Gastroesophageal sphincter (tissue), 4 donors: ENCODE data around the gene SPATA9. TPM values are rescaled to one million over a fixed set of nuclear protein-coding genes. Genes with fewer than 3 reads are reported as not detected.

Experiments
- ATAC-seq: fragments of 150-250 bp; one replicate; pipeline ENCODE4 v1.9.1; 2016; ENCODE audit warnings: mild to moderate bottlenecking, moderate library complexity
- H3K27ac ChIP-seq, 4 donors: fragments of 200-600 bp; sonication (generic) in 3 of 4; 1 replicate in 3 of 4; 2 replicates in 1 of 4; pipeline ENCODE4 v1.5.1; 2016 to 2019
- H3K27me3 ChIP-seq: fragments of 200-600 bp; sonication (generic); one replicate; pipeline ENCODE4 v1.5.1; 2019
- H3K36me3 ChIP-seq, 2 donors: fragments of 200-600 bp; sonication (generic); one replicate each; pipeline ENCODE4 v1.5.1; 2019; ENCODE audit warnings: control low read depth in 1 of 2
- H3K4me1 ChIP-seq, 3 donors: fragments of 200-600 bp; sonication (generic); 1 replicate in 2 of 3; 2 replicates in 1 of 3; pipeline ENCODE4 v1.5.1; 2016 to 2019; ENCODE audit warnings: control low read depth in 2 of 3
- H3K4me3 ChIP-seq, 2 donors: fragments of 200-600 bp; sonication (generic); one replicate each; pipeline ENCODE4 v1.5.1; 2019; ENCODE audit warnings: mild to moderate bottlenecking in 1 of 2, moderate library complexity in 1 of 2
- H3K9me3 ChIP-seq, 3 donors: fragments of 200-600 bp; sonication (generic); one replicate each; pipeline ENCODE4 v1.5.1; 2017 to 2019; ENCODE audit warnings: control low read depth in 2 of 3
- CTCF ChIP-seq, 4 experiments: fragments of 200-600 bp in 2 of 4; fragments of 450-650 bp in 2 of 4; sonication (generic) in 1 of 4; IDR thresholded peaks; one replicate each; pipeline ENCODE4 v1.5.1; 2017 to 2019; ENCODE audit warnings: antibody characterized with exemption in 4 of 4, mild to moderate bottlenecking in 2 of 4, moderate library complexity in 2 of 4
- EP300 ChIP-seq: sonication (generic); formaldehyde crosslinking; IDR thresholded peaks from one replicate; pipeline ENCODE4 v1.6.1; 2017; ENCODE audit warnings: antibody characterized with exemption, mild to moderate bottlenecking
- POLR2A ChIP-seq, 2 donors: fragments of 450-650 bp; IDR thresholded peaks; one replicate each; pipeline ENCODE4 v1.6.1; 2017; ENCODE audit warnings: antibody characterized with exemption in 2 of 2, mild to moderate bottlenecking in 2 of 2, moderate library complexity in 1 of 2
- POLR2AphosphoS5 ChIP-seq: sonication (generic); formaldehyde crosslinking; IDR thresholded peaks from one replicate; pipeline ENCODE4 v1.6.1; 2017; ENCODE audit warnings: antibody characterized with exemption
- WGBS, 2 donors: methylation state at CpG; one replicate each; pipeline ENCODE4 v1.1.5; 2018; ENCODE audit warnings: low coverage in 1 of 2; 5-methylcytosine and 5-hydroxymethylcytosine counted together
- total RNA-seq, 4 donors: library from RNA; depleted of rRNA; stranded (reverse); fragments of >200 nt; gene quantifications; one replicate each; pipeline ENCODE4 v1.1.0, GENCODE V29; 2016

Gene SPATA9
- total RNA-seq, 4 donors from 2014 or later = 0.27 TPM; not detected in 3

- H3K27ac ChIP-seq = peak overlapping the region in 3 of 4 donors; percentile 10 to 84 (median 73)
- no peak for TF ChIP-seq CTCF (IDR thresholded peaks at IDR 0.05)
- TF ChIP-seq POLR2A (IDR thresholded peaks at IDR 0.05) = no peak
- TF ChIP-seq EP300 = no peak
- TF ChIP-seq POLR2AphosphoS5 = no peak
- WGBS, 2 donors = 89 to 91% methylated on average over 3 of the region's 3 CpGs
- H3K9me3 ChIP-seq = no peaks in the 10 kb centered on the region
- no peak for ATAC-seq
- no peak overlapping the region for H3K4me3 ChIP-seq
- H3K36me3 ChIP-seq = no peaks in the 10 kb centered on the region
- H3K4me1 ChIP-seq = peaks cover 3 to 23% (median 13%) of the 10 kb centered on the region in 3 donors
- no peaks in the 10 kb centered on the region for H3K27me3 ChIP-seq
Observed at GRCh38 chr5:95670568-95670967, 12.2 kb downstream of the SPATA9 start.

GRCh38 chr5:95669985-95670384 lies 12.8 kb downstream of the SPATA9 start:
- ATAC-seq = no peak
- H3K27ac ChIP-seq = peak overlapping the region; percentile 10 to 84 (median 71)
- peaks cover 3 to 25% (median 13%) of the 10 kb centered on the region in 3 donors for H3K4me1 ChIP-seq
- no peak overlapping the region for H3K4me3 ChIP-seq
- no peaks in the 10 kb centered on the region for H3K36me3 ChIP-seq
- H3K9me3 ChIP-seq = no peaks in the 10 kb centered on the region
- TF ChIP-seq POLR2A (IDR thresholded peaks at IDR 0.05) (no peak), POLR2AphosphoS5 (no peak), EP300 (no peak), CTCF (IDR thresholded peaks at IDR 0.05) (no peak)
- WGBS, 2 donors = 75 to 94% methylated on average over 5 of the region's 5 CpGs
- H3K27me3 ChIP-seq = no peaks in the 10 kb centered on the region

- no peaks in the 10 kb centered on the region for H3K36me3 ChIP-seq
- H3K9me3 ChIP-seq = no peaks in the 10 kb centered on the region
- H3K4me1 ChIP-seq = peaks cover 3 to 30% (median 13%) of the 10 kb centered on the region in 3 donors
- WGBS, 2 donors = 36 to 73% methylated on average over 2 to 3 of the region's 4 CpGs
- no peaks in the 10 kb centered on the region for H3K27me3 ChIP-seq
- peak overlapping the region in 3 of 4 donors; percentile 69 to 84 (median 73) for H3K27ac ChIP-seq
- ATAC-seq = peak; percentile 95
- no peak overlapping the region for H3K4me3 ChIP-seq
- TF ChIP-seq POLR2A (IDR thresholded peaks at IDR 0.05) (no peak), POLR2AphosphoS5 (peak; percentile 80)
Observed at GRCh38 chr5:95669540-95669939, 13.3 kb downstream of the SPATA9 start.

- Histone ChIP-seq H3K4me1 (peaks cover 3 to 38% (median 13%) of the 10 kb centered on the region in 3 donors), H3K36me3 (no peaks in the 10 kb centered on the region), H3K27ac (peak overlapping the region in 3 of 4 donors; percentile 69 to 84 (median 73)), H3K9me3 (no peaks in the 10 kb centered on the region), H3K4me3 (no peak overlapping the region), H3K27me3 (no peaks in the 10 kb centered on the region)
- WGBS, 2 donors = 57% methylated on average over 1 of the region's 1 CpG; no CpG with 5 or more reads in 1 of the 2 donors
- ATAC-seq = no peak
- TF ChIP-seq CTCF (IDR thresholded peaks at IDR 0.05) = no peak
- no peak for TF ChIP-seq EP300
- TF ChIP-seq POLR2AphosphoS5 = no peak
- no peak for TF ChIP-seq POLR2A (IDR thresholded peaks at IDR 0.05)
Observed at GRCh38 chr5:95668728-95669127, 14.1 kb downstream of the SPATA9 start.

GRCh38 chr5:95668216-95668615 lies 14.6 kb downstream of the SPATA9 start:
- Histone ChIP-seq H3K36me3 (no peaks in the 10 kb centered on the region), H3K27me3 (no peaks in the 10 kb centered on the region), H3K4me1 (peaks cover 3 to 38% (median 13%) of the 10 kb centered on the region in 3 donors), H3K27ac (no peak overlapping the region), H3K4me3 (no peak overlapping the region), H3K9me3 (no peaks in the 10 kb centered on the region)
- no peak for ATAC-seq
- TF ChIP-seq CTCF (IDR thresholded peaks at IDR 0.05) (no peak), POLR2A (IDR thresholded peaks at IDR 0.05) (no peak), POLR2AphosphoS5 (no peak), EP300 (no peak)
